CD4-positive, alpha-beta T cell treated with Interleukin-2 at 100 ng/mL for 4 hours (primary cell): ENCODE results near the gene ELK4.
"Not testable (repeated sequence)": the region's sequence is repeated elsewhere in the genome, so short reads cannot be mapped to it uniquely, and the experiment has no call there.

Experiments used
- DNase-seq: peaks from one replicate; pipeline ENCODE4 v3.0.0-alpha.2; 2020; ENCODE audit warnings: low spot score

The ELK4 gene

GRCh38 chr1:205664399-205665017 is 32.7 kb upstream of the ELK4 start:
- no peak for DNase-seq

GRCh38 chr1:205663286-205663936 is 31.6 kb upstream of the ELK4 start:
- no peak for DNase-seq

- DNase-seq: no peak
These were observed 31.0 kb upstream of the ELK4 start for GRCh38 chr1:205662791-205663190.

- DNase-seq: no peak
These were observed 30.4 kb upstream of the ELK4 start for GRCh38 chr1:205662135-205662738.

GRCh38 chr1:205661429-205662134 is 29.8 kb upstream of the ELK4 start:
- DNase-seq: no peak

- DNase-seq: no peak
These were observed 28.6 kb upstream of the ELK4 start for GRCh38 chr1:205660361-205660760.

- peak; percentile 73 for DNase-seq
These were observed 27.3 kb upstream of the ELK4 start for GRCh38 chr1:205658943-205659581.

- no peak for DNase-seq
These were observed 24.4 kb upstream of the ELK4 start for GRCh38 chr1:205656236-205656635.

- no peak for DNase-seq
These were observed 21.2 kb upstream of the ELK4 start for GRCh38 chr1:205652984-205653383.

GRCh38 chr1:205650241-205650640 is 18.4 kb upstream of the ELK4 start:
- DNase-seq: no peak

GRCh38 chr1:205645519-205645918 is 13.7 kb upstream of the ELK4 start:
- no peak for DNase-seq

GRCh38 chr1:205642679-205643307 is 11.0 kb upstream of the ELK4 start:
- no peak for DNase-seq

- DNase-seq: no peak
These were observed 7.8 kb upstream of the ELK4 start for GRCh38 chr1:205639567-205639966.

- DNase-seq: no peak
These were observed 6.2 kb upstream of the ELK4 start for GRCh38 chr1:205637854-205638468.

- no peak for DNase-seq
These were observed 4.9 kb upstream of the ELK4 start for GRCh38 chr1:205636732-205637131.

- DNase-seq: not testable (repeated sequence)
These were observed 4.3 kb upstream of the ELK4 start for GRCh38 chr1:205636138-205636530.

- DNase-seq: no peak
These were observed 1.7 kb upstream of the ELK4 start for GRCh38 chr1:205633421-205633976.

- DNase-seq: no peak
These were observed 908 bp upstream of the ELK4 start for GRCh38 chr1:205632669-205633169.

GRCh38 chr1:205631010-205631767 is 622 bp downstream of the ELK4 start:
- DNase-seq: peak; percentile 85

GRCh38 chr1:205630651-205631009 is 1.2 kb downstream of the ELK4 start:
- DNase-seq: no peak
